HG02852 (cell line): ENCODE measurements around the gene RNF167.
"Not testable (repeated sequence)": the region's sequence is repeated elsewhere in the genome, so short reads cannot be mapped to it uniquely, and the experiment has no call there.

Experiments used
- ATAC-seq: cut with Tn5 transposase; IDR thresholded peaks from one replicate; pipeline ENCODE4 v1.9.1; 2021; ENCODE audit warnings: mild to moderate bottlenecking, moderate library complexity; ENCODE audit not compliant: unreplicated experiment

Gene RNF167

DNA sequence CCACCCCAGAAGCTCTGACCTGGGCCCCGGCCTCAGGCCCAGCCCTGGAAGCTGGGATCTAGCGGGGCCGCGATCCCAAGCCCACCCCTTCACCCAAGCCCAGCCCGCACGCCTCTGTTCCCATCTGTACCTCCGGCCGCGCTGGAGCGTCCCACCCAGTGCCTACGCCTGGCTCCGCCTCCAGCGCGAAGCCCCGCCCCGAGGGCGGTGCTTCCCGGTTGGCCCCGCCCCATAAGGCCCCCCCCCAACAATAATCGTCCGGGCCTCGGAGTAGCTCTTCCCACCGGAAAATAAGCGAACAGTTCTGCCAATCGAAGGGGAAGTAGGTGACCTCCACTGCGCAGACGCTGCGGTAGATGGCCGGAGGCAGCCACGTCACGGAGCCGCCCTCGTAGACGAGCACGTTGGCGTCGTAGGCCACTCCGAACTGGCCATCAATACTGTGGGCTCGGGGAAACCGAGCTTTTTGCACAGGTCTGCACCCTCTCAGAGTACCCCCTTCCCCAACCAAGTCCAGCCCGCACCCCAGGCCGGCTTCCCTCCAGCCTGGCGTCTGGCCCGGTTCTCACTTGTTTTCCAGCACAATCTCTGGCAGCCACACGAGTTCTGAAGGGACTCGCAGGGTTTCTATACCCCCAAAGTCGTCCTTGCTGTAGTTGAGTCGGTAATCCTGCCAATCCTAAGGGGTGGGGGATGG is 38.3 kb upstream of the RNF167 start:
- ATAC-seq: no peak

GRCh38 chr17:4902540-4902939 is 37.5 kb upstream of the RNF167 start:
- no peak for ATAC-seq

DNA sequence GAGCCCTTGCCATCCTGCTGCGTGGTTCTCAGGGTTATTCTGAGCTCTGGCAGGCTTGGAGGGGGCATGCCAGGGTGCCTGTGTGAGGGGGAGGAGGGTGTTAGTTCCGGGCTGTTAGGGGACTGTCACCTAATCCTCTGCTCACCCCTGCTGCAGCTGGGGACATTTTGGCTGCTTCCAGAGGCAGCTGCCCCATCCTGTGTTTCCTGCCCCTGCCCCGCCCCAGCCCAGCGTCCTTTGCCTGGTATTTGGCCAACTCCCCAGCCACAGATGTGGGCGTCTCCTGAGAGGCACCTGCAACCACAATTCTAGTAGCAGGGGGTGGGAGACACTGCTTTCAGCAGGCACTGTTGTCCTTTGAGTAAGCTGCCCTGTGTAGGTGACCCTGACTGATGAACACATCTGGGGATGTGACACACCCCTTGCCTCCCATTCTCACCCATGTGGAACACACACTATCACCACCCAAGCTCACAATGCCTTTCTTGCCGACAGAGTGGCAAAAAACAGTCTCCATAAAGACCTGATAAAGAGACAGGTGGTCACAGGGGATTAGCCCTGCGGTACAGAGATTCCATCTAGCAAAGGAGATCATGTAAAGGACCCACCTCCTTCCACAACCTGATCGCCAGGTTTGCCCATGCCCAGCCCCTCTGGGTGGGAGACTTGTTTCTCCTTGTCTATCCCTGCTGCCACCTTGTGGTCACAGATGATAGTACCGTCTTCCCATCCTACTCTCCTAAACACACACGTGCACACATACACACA is 36.8 kb upstream of the RNF167 start, which contains the start of gene CHRNE:
Gene CHRNE (minus strand): TSS at position 48 of the 768 bp plus-strand sequence. CDS start 35 bp downstream, at position 13.
- no peak for ATAC-seq

DNA sequence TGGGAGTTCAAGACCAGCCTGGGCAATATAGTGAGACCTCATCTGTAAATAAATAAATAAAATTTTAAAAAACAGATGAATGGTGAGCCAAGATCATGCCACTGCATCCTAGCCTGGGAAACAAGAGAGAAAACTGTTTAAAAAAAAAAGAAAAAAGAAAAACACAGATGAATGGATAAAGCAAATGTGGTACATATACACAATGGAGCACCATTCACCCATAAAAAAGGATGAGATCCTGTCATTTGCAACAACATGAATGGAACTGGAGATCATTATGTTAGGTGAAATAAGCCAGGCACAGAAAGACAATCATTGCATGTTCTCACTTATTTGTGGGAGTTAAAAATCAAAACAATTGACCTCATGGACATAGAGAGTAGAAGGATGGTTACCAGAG is 33.4 kb upstream of the RNF167 start:
- not testable (repeated sequence) for ATAC-seq

DNA sequence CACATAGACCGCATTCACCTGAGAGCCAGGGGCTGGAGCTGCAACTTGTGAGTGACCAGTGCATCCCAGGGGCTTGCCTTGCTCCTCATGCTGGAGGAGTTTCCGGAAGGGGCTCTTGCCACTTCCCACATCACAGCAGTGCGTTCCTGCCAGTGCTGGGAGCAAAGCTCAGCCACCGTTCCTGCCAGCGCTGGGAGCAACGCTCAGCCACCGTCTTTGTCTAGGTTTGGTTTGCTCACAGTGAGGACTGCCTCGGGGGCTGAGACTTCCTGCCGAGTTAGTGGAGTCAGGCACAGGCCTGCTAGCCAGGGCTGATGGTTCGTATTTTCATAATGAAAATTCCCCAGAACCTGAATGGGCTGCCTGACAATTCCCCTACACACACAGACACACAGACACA is 31.8 kb upstream of the RNF167 start:
- ATAC-seq: no peak

DNA sequence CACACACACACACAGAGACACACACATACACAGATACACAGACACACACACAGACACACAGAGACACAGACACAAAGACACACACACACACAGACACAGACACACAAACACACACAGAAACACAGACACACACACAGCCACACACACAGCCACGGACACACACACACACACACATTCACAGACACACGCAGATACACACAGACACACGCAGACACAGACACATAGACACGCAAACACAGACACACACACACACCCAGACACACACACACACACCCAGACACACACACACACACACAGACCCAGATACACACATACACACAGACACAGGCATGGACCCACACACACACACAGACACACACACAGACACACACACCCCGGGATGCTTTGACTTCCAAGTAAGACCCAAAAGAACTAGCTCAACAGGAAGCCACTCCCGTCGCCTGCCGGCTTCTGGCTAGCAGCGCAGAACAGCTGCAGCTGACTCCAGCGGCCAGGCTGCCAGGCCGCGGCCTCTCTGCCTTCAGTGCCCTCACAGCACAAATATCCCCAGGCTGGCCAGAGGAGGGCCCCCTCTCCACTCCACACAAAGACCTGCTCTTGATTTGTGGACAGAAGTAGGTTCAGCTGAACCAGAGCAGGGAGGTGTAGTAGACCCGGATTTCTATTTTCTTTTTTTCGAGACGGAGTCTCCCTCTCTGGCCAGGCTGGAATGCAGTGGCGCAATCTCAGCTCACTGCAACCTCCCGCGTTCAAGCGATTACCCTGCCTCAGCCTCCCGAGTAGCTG is 31.2 kb upstream of the RNF167 start:
- no peak for ATAC-seq

GRCh38 chr17:4913994-4914393 is 26.1 kb upstream of the RNF167 start:
- ATAC-seq: no peak

- not testable (repeated sequence) for ATAC-seq
These were observed 25.5 kb upstream of the RNF167 start for GRCh38 chr17:4914551-4914950.

- no peak for ATAC-seq
These were observed 20.5 kb upstream of the RNF167 start for GRCh38 chr17:4919511-4920047.

DNA sequence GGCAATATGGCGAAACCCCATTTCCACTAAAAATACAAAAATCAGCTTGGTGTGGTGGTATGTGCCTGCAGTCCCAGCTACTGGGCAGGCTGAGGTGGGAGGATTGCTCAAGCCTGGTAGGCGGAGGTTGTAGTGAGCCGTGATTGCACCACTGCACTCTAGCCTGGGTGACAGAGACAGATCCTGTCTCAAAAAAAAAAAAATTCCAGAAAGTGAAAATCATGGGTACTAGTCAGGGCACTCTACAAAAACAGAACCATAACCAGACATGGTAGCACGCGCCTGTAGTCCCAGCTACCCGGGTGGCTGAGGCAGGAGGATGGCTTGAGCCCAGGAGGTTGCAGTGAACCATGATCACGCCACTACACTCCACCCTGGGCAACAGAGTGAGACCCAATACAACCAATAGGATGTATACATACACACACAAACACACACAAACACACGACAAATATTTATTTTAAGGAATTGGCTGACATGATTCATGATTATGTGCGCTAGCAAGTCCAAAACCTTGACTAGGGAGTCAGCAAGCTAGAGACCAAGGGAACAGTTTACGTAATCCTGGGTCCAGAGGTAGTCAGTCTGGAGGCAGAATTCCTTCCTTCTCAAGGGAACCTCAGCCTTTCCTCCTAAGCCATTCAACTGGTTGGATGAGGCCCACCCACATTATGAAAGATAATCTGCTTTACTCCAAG is 19.6 kb upstream of the RNF167 start:
- ATAC-seq: no peak

GRCh38 chr17:4921320-4921719 is 18.7 kb upstream of the RNF167 start:
- no peak for ATAC-seq

DNA sequence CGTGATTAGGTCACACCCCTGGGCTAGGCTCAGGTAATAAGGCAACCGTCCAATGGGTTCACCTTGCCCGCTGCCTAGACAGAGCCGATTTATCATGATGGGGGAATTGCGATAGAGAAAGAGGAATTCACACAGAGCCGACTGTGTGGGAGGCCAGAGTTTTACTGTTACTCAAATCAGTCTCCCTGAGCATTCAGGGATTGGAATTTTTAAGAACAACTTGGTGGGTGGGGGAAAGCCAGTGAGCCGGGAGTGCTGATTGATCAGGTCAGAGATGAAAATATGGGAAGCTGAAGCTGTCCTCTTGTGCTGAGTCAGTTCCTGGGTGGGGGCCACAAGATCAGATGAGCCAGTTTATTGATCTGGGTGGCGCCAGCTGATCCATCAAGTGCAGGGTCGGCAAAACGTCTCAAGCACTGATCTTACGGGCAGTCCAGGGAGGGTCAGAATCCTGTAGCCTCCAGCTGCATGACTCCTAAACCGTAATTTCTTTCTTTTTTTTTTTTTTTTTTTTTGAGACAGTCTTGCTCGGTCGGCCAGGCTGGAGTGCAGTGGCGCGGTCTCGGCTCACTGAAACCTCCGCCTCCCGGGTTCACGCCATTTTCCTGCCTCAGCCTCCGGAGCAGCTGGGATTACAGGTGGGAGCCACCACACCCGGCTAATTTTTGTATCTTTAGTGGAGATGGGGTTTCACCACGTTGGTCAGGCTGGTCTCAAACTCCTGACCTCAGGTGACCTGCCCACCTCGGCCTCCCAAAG is 13.3 kb upstream of the RNF167 start:
- not testable (repeated sequence) for ATAC-seq

GRCh38 chr17:4928881-4929280 is 11.2 kb upstream of the RNF167 start:
- ATAC-seq: no peak

DNA sequence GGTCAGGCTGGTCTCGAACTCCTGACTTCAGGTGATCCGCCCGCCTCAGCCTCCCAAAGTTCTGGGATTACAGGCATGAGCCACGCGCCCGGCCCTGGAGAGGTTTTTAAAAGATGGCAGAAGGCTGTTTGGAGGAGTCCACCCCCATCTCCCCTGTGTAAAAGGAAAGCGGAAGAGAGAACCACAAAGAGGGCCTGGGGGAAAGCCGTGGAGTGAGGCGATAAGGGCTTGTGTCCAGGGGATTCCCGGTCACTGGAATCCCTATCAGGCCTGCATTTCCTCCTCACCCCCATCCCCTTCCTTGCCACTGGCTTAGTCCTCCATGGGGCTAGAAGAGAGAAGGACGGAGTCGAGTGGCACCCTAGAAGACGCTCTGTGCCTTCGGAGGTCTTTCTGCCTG is 8.1 kb upstream of the RNF167 start, which contains the start of gene GP1BA:
Gene GP1BA (plus strand): TSS at position 315 of the 400 bp plus-strand sequence. CDS start 328 bp downstream, outside the sequence.
- no peak for ATAC-seq

DNA sequence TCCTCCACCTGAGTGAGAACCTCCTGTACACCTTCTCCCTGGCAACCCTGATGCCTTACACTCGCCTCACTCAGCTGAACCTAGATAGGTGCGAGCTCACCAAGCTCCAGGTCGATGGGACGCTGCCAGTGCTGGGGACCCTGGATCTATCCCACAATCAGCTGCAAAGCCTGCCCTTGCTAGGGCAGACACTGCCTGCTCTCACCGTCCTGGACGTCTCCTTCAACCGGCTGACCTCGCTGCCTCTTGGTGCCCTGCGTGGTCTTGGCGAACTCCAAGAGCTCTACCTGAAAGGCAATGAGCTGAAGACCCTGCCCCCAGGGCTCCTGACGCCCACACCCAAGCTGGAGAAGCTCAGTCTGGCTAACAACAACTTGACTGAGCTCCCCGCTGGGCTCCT is 7.3 kb upstream of the RNF167 start:
- no peak for ATAC-seq

- no peak for ATAC-seq
These were observed 6.4 kb upstream of the RNF167 start for GRCh38 chr17:4933646-4934045.

DNA sequence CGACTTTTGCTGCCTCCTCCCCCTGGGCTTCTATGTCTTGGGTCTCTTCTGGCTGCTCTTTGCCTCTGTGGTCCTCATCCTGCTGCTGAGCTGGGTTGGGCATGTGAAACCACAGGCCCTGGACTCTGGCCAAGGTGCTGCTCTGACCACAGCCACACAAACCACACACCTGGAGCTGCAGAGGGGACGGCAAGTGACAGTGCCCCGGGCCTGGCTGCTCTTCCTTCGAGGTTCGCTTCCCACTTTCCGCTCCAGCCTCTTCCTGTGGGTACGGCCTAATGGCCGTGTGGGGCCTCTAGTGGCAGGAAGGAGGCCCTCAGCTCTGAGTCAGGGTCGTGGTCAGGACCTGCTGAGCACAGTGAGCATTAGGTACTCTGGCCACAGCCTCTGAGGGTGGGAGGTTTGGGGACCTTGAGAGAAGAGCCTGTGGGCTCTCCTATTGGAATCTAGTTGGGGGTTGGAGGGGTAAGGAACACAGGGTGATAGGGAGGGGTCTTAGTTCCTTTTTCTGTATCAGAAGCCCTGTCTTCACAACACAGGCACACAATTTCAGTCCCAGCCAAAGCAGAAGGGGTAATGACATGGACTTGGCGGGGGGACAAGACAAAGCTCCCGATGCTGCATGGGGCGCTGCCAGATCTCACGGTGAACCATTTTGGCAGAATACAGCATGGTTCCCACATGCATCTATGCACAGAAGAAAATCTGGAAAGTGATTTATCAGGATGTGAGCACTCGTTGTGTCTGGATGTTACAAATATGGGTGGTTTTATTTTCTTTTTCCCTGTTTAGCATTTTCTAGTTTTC is 5.7 kb upstream of the RNF167 start:
- no peak for ATAC-seq

DNA sequence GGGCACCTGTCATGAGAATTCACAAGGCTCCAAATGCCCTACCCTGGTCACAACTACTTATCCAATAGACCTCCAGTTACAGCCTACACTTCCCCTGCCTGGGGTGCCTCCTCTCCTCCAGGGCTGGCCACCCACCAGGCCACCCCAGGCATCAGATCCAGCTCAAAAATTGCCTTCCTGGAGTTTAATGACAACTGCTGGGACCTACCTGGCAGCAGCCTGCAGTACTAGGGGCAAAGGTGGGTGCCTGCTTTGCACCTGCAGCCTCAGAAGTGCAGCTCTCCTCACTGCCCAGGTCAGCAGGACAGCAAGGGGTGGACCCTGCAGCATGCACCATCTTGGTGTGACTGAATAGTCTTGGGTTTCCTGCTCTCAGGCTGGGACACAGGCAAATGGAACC is 4.4 kb upstream of the RNF167 start:
- ATAC-seq: no peak

DNA sequence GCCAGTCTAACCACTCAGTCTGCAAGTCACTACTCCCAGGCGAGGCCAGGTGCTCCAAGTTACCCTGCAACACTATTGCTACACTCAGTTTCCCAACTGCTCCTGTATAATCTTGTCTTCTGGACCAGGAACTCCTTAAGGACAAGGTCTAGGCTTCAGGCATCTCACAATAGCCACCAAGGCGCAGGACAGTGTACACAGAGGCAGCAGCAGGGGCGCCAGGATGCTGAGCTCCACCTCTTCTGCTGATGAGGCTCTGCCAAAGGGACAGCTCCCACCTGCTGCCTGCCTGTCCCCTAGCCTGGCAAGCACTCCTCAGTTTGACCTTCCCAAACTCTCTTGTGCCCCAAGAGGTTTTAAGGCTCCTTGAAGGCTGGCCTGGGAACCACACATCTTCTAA is 3.6 kb upstream of the RNF167 start:
- no peak for ATAC-seq
